ENCODE data around the gene TRAPPC10.
"Not testable (repeated sequence)": the region's sequence is repeated elsewhere in the genome, so short reads cannot be mapped to it uniquely, and the experiment has no call there.

TRAPPC10 gene

DNA sequence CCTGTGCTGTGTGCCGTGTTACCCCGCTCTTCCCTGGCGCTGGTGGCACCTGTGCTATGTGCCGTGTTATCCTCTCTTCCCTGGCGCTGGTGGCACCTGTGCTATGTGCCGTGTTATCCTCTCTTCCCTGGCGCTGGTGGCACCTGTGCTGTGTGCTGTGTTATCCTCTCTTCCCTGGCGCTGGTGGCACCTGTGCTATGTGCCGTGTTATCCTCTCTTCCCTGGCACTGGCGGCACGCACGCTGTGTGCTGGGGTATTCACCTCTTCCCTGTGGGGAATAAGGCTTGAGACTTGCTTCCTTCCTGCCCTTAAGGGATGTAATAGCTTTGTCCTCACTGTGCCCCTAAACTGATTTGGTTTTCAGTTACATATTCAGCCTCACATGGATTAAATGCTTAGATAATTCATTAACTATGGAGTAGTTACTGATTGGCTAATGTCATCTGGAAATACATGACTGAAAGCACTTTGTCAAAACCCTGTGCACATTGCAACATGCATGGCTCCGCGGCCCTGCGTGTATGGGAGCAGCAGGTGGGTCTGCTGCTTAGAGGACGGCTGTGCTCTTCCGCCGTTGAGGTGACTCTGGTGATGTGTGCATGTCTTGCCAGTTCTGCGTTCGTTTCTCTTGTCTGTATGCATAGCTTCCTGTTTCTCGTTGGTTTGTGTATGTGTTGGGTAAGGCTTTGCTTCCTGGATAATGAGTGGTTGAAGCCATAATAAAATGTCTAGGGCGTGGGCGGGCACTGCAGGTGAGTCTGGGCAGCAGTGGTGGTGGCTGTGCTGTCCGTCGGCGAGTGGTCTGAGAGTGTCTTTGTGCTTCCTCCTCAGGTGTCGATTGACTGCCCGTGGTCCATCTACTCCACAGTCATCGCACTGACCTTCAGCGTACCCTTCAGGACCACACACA is 77.1 kb downstream of the TRAPPC10 start:
- TF ChIP-seq, protein P1, sequence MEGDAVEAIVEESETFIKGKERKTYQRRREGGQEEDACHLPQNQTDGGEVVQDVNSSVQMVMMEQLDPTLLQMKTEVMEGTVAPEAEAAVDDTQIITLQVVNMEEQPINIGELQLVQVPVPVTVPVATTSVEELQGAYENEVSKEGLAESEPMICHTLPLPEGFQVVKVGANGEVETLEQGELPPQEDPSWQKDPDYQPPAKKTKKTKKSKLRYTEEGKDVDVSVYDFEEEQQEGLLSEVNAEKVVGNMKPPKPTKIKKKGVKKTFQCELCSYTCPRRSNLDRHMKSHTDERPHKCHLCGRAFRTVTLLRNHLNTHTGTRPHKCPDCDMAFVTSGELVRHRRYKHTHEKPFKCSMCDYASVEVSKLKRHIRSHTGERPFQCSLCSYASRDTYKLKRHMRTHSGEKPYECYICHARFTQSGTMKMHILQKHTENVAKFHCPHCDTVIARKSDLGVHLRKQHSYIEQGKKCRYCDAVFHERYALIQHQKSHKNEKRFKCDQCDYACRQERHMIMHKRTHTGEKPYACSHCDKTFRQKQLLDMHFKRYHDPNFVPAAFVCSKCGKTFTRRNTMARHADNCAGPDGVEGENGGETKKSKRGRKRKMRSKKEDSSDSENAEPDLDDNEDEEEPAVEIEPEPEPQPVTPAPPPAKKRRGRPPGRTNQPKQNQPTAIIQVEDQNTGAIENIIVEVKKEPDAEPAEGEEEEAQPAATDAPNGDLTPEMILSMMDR (IDR thresholded peaks at IDR 0.05; ENCODE audit: low read depth, low read length) = no peak
- H3K4me3 ChIP-seq (ENCODE audit: low read depth, low read length) = no peak overlapping the region

- TF ChIP-seq, protein P1 (IDR thresholded peaks at IDR 0.05; ENCODE audit: low read depth, low read length) = no peak
- no peak overlapping the region for H3K4me3 ChIP-seq (ENCODE audit: low read depth, low read length)
These were observed 78.2 kb downstream of the TRAPPC10 start for GRCh38 chr21:44090325-44090724.

- TF ChIP-seq, protein P1 (IDR thresholded peaks at IDR 0.05; ENCODE audit: low read depth, low read length) = no peak
- no peak overlapping the region for H3K4me3 ChIP-seq (ENCODE audit: low read depth, low read length)
These were observed 80.1 kb downstream of the TRAPPC10 start for GRCh38 chr21:44092211-44092610.

DNA sequence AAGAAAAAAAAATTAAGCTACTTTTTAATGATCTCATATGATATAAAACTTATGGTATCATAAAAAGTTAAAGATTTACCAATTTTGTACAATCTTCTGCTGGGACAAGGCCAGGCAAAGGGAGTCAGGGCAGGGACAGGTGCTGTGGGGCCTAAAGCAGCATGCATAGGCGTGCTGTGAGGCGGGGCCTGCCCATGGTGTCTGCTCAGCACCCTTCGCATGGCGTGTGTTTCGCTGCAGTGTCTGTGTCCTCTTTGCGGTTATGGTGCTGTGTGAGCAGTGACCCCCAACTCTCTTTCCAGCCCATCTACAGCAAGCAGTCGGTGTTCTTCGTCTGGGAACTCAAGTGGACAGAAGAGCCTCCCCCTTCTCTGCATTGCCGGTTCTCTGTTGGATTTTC is 81.7 kb downstream of the TRAPPC10 start:
- H3K4me3 ChIP-seq (ENCODE audit: low read depth, low read length) = no peak overlapping the region
- TF ChIP-seq, protein P1 (IDR thresholded peaks at IDR 0.05; ENCODE audit: low read depth, low read length) = no peak

DNA sequence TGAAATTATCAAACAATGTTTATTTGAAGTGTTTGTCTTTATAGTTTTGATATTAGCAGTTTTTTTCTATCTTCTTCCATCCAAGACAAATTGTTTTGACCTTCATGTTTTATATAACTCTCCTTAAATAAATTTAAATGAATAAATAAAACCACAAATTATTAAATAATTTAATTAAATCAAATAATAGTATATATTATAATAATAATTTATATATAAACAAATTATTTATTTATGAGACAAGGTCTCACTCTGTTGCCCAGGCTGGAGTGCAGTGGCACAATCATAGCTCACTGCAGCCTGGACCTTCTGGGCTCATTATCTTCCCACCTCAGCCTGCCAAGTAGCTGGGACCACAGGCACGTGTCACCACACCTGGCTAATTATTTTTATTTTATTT is 82.7 kb downstream of the TRAPPC10 start:
- TF ChIP-seq, protein P1 (IDR thresholded peaks at IDR 0.05; ENCODE audit: low read depth, low read length) = no peak
- no peak overlapping the region for H3K4me3 ChIP-seq (ENCODE audit: low read depth, low read length)

DNA sequence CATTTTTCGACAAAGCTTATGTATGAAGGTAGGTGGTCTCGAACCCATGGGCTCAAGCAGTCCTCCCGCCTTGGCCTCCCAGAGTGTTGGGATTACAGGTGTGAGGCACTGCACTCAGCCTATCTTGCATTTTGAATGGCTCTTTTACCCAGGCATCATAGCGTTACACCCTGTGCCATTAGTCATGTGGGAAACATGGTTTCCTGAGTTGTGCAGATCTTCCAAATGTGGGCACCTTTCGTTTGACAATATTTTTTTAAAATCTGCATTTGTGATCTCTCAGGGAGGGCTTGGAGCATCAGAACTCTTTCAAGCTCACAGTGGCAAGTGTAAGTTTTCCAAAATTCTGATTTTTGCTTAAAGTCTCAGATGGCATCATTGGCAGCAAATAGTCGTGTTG is 86.4 kb downstream of the TRAPPC10 start:
- not testable (repeated sequence) for H3K4me3 ChIP-seq (ENCODE audit: low read depth, low read length)

- not testable (repeated sequence) for H3K4me3 ChIP-seq (ENCODE audit: low read depth, low read length)
These were observed 86.9 kb downstream of the TRAPPC10 start for GRCh38 chr21:44098964-44099363.

DNA sequence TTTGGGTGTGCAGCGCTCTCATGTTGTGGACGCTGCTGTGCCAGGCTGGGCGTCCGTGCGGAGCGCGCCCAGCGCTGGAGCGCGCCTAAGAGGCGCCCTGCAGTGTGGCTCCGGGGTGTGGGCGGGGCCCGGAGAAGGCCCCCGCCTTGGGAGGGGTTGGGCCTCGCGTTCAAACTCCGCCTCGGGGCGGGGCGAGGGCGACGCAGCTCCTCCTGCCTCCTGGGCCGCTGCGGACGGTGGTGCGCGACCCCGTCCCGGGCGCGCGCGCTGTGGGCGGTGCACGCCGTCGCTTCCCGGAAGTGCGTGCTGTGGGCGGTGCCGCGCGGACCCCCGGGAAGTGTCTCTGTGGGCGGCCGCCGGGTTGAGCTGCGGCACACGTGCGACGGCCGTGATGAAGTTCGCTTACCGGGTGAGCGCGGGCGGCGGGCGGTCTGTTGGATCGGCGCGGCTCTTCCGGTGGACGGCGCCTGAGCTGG is 95.0 kb downstream of the TRAPPC10 start, which contains the start of gene PWP2:
Gene PWP2, plus strand, starts transcription at position 374 of the 476 bp plus-strand sequence. Its CDS starts 18 bp downstream, at position 392.
- not testable (repeated sequence) for H3K4me3 ChIP-seq (ENCODE audit: low read depth, low read length)

- not testable (repeated sequence) for H3K4me3 ChIP-seq (ENCODE audit: low read depth, low read length)
These were observed 95.5 kb downstream of the TRAPPC10 start for GRCh38 chr21:44107589-44107988.

DNA sequence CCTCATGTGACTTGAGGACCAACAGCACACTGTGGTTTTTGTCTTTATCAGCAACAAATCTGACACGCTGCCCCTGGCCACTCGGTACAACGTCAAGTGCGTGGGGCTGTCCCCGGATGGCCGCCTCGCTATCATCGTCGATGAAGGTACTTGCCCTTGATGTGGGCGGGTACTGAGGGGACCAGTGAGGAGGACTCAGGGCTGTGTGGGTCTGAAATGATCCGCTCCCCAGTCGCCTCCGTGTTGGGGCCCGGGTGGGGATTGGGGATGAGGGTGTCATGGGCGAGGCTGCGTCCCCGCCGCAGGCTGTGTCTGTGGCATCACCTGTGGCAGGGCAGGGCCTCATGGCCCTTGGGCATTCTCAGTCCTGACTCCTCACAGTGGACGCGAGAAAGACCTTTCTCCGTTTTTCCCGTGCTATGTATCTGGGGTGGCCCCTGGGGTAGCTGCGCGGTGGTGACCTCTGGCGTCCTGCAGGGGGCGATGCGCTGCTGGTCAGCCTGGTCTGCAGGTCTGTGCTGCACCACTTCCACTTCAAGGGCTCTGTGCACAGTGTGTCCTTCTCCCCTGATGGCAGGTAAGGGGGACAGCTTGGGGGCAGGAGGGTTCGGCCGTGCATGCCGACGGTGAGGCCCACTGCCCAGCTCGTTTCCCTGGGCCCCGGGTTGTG is 101.7 kb downstream of the TRAPPC10 start:
- H3K4me3 ChIP-seq (ENCODE audit: low read depth, low read length) = not testable (repeated sequence)

GRCh38 chr21:44122131-44122530 is 110.0 kb downstream of the TRAPPC10 start:
- H3K4me3 ChIP-seq (ENCODE audit: low read depth, low read length) = not testable (repeated sequence)

- H3K4me3 ChIP-seq (ENCODE audit: low read depth, low read length) = not testable (repeated sequence)
These were observed 115.7 kb downstream of the TRAPPC10 start for GRCh38 chr21:44127827-44128226.

DNA sequence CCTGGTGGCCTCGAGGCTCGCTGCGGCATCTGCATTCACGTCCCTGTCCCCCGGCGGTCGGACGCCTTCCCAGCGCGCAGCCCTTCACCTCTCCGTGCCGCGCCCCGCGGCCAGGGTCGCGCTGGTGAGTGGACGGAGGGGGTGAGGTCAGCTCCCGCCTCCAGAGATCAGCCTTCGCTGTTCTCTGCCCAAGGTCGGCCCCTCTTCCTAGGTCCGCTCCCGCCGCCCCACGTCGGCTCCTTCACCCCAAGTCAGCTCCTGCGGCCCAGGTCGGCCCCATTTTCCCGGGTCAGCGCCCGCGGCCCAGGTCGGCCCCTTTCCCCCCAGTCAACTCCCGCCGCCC is 121.6 kb downstream of the TRAPPC10 start:
- H3K4me3 ChIP-seq (ENCODE audit: low read depth, low read length) = not testable (repeated sequence)

GRCh38 chr21:44134732-44135131 is 122.6 kb downstream of the TRAPPC10 start:
- H3K4me3 ChIP-seq (ENCODE audit: low read depth, low read length) = not testable (repeated sequence)

Data from WI38 (cell line).